Adipose tissue (tissue), 3 donors: ENCODE data around the gene RHEBL1. TPM values are rescaled to one million over a fixed set of nuclear protein-coding genes. Genes with fewer than 3 reads are reported as not detected.

Source experiments
- polyA plus RNA-seq, 3 donors: library from polyadenylated mRNA; stranded (reverse); fragments of 200-250 nt; gene quantifications; one replicate each; pipeline ENCODE4 v1.2.3, GENCODE V29; 2013
- donor health status: healthy with polysubstance abuse.
- donor health status: Bipolar disorder and iron deficiency.
- donor health status: healthy.

The RHEBL1 gene
- polyA plus RNA-seq, 3 donors, result 0.53 to 2.6 (median 0.55) TPM

Other genes starting within 250 kb of the RHEBL1 start
- gene DDX23, start 217.8 kb downstream of the RHEBL1 start, polyA plus RNA-seq, result 10 to 100 TPM; 33.2 to 42.7 (median 33.4) TPM
- 10 to 100 TPM in 1 of 3 donors, 1 to 10 TPM in 2; 2.1 to 12.4 (median 9.0) TPM for gene RND1, start 204.1 kb downstream of the RHEBL1 start, polyA plus RNA-seq
- 100 to 1,000 TPM in 1 of 3 donors, 10 to 100 TPM in 2; 30.5 to 156 (median 45.0) TPM for gene FKBP11, start 144.5 kb downstream of the RHEBL1 start, polyA plus RNA-seq
- 10 to 100 TPM; 26.8 to 73.8 (median 68.1) TPM for gene ARF3, start 112.5 kb downstream of the RHEBL1 start, polyA plus RNA-seq
- gene WNT10B, start 98.2 kb downstream of the RHEBL1 start, polyA plus RNA-seq, result 1 to 10 TPM in 1 of 3 donors, under 1 TPM in 2; 0.17 to 1.9 (median 0.70) TPM
- gene WNT1, start 91.7 kb downstream of the RHEBL1 start, polyA plus RNA-seq, result not detected
- gene DDN, start 70.6 kb downstream of the RHEBL1 start, polyA plus RNA-seq, result under 1 TPM in 2 of 3 donors, not detected in 1; 0.10 to 0.12 TPM
- 10 to 100 TPM; 33.6 to 59.4 (median 54.5) TPM for gene PRKAG1, start 51.2 kb downstream of the RHEBL1 start, polyA plus RNA-seq
- 10 to 100 TPM; 12.6 to 41.6 (median 23.4) TPM for gene KMT2D, start 9.2 kb downstream of the RHEBL1 start, polyA plus RNA-seq
- 1 to 10 TPM in 2 of 3 donors, under 1 TPM in 1; 0.22 to 1.8 (median 1.5) TPM for gene DHH, start 24.8 kb upstream of the RHEBL1 start, polyA plus RNA-seq
- 10 to 100 TPM; 22.5 to 38.7 (median 28.2) TPM for gene LMBR1L, start 40.9 kb upstream of the RHEBL1 start, polyA plus RNA-seq
- 100 to 1,000 TPM; 184 to 751 (median 746) TPM for gene TUBA1B, start 61.4 kb upstream of the RHEBL1 start, polyA plus RNA-seq
- gene TUBA1A, start 119.1 kb upstream of the RHEBL1 start, polyA plus RNA-seq, result 100 to 1,000 TPM in 2 of 3 donors, 10 to 100 TPM in 1; 51.3 to 167 (median 154) TPM
- gene TUBA1C, start 195.1 kb upstream of the RHEBL1 start, polyA plus RNA-seq, result 100 to 1,000 TPM; 108 to 342 (median 166) TPM
- 1 to 10 TPM in 2 of 3 donors, under 1 TPM in 1; 0.43 to 2.4 (median 2.1) TPM for gene PRPH, start 225.2 kb upstream of the RHEBL1 start, polyA plus RNA-seq